Chondrocyte (in vitro differentiated cells): ENCODE measurements around the gene RIC3. TPM values are rescaled to one million over a fixed set of nuclear protein-coding genes. Genes with fewer than 3 reads are reported as not detected.
A peak's percentile ranks its signal among the peaks of the same experiment; 100 is the strongest.

Experiments used
- DNase-seq: peaks from one replicate; pipeline ENCODE4 v3.0.0; 2021; ENCODE audit warnings: mixed read lengths, low spot score
- H3K27ac Mint-ChIP-seq: one replicate; pipeline ENCODE4 v1.8.0; 2021; ENCODE audit warnings: mild to moderate bottlenecking, moderate library complexity, mixed read lengths; ENCODE audit not compliant: unreplicated experiment
- H3K27me3 Mint-ChIP-seq: 2 replicates; pipeline ENCODE4 v1.8.0; 2021; ENCODE audit warnings: low read depth, mixed read lengths
- H3K36me3 Mint-ChIP-seq: 2 replicates; pipeline ENCODE4 v1.8.0; 2021; ENCODE audit warnings: low read depth, mixed read lengths
- H3K4me1 Mint-ChIP-seq: 2 replicates; pipeline ENCODE4 v1.8.0; 2021; ENCODE audit warnings: low read depth, mild to moderate bottlenecking, mixed read lengths
- H3K4me3 Mint-ChIP-seq: one replicate; pipeline ENCODE4 v1.8.0; 2021; ENCODE audit warnings: mild to moderate bottlenecking, moderate library complexity, mixed read lengths; ENCODE audit not compliant: unreplicated experiment
- H3K9me3 Mint-ChIP-seq: 2 replicates; pipeline ENCODE4 v1.8.0; 2021; ENCODE audit warnings: low read depth, mixed read lengths
- total RNA-seq: library from RNA; stranded (reverse); gene quantifications from 3 replicates; pipeline ENCODE4 v1.2.1, GENCODE V29; 2021
- TF ChIP-seq, protein P1 (sequence below): fragments of 200-600 bp; sonication (generic); IDR thresholded peaks from 2 replicates; pipeline ENCODE4 v1.5.0; 2021; ENCODE audit warnings: antibody characterized with exemption, mild to moderate bottlenecking, moderate library complexity

Gene RIC3
- total RNA-seq, 1 donor from 2014 or later = 0.12 TPM

- H3K9me3 Mint-ChIP-seq = no peaks in the 10 kb centered on the region
- no peak overlapping the region for H3K27ac Mint-ChIP-seq
- H3K4me1 Mint-ChIP-seq = peaks cover 6% of the 10 kb centered on the region
- TF ChIP-seq, protein P1, sequence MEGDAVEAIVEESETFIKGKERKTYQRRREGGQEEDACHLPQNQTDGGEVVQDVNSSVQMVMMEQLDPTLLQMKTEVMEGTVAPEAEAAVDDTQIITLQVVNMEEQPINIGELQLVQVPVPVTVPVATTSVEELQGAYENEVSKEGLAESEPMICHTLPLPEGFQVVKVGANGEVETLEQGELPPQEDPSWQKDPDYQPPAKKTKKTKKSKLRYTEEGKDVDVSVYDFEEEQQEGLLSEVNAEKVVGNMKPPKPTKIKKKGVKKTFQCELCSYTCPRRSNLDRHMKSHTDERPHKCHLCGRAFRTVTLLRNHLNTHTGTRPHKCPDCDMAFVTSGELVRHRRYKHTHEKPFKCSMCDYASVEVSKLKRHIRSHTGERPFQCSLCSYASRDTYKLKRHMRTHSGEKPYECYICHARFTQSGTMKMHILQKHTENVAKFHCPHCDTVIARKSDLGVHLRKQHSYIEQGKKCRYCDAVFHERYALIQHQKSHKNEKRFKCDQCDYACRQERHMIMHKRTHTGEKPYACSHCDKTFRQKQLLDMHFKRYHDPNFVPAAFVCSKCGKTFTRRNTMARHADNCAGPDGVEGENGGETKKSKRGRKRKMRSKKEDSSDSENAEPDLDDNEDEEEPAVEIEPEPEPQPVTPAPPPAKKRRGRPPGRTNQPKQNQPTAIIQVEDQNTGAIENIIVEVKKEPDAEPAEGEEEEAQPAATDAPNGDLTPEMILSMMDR = no peak
- no peaks in the 10 kb centered on the region for H3K27me3 Mint-ChIP-seq
- no peak for DNase-seq
- no peak overlapping the region for H3K4me3 Mint-ChIP-seq
- peaks cover 13% of the 10 kb centered on the region for H3K36me3 Mint-ChIP-seq
Measured at GRCh38 chr11:8095806-8096522, 72.9 kb downstream of the RIC3 start.

DNA sequence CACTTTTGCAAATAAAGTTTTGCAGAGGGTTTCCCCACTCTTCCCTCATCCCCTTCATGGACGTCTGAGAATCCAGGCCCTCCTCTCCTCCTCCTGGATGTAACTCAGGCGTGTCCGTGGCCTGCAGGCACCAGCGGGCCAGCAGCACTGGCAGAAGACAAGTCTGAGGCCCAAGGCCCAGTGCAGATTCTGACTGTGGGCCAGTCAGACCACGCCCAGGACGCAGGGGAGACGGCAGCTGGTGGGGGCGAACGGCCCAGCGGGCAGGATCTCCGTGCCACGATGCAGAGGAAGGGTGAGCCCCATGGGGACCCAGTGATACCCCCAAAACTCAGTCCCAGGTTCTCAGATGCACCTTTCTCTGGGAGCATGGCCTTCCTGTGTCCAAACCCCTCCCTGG lies 73.5 kb downstream of the RIC3 start:
- H3K27ac Mint-ChIP-seq = no peak overlapping the region
- TF ChIP-seq, protein P1 = no peak
- peaks cover 6% of the 10 kb centered on the region for H3K4me1 Mint-ChIP-seq
- no peak overlapping the region for H3K4me3 Mint-ChIP-seq
- H3K27me3 Mint-ChIP-seq = no peaks in the 10 kb centered on the region
- no peaks in the 10 kb centered on the region for H3K9me3 Mint-ChIP-seq
- peaks cover 13% of the 10 kb centered on the region for H3K36me3 Mint-ChIP-seq
- no peak for DNase-seq

GRCh38 chr11:8094656-8095055 lies 74.2 kb downstream of the RIC3 start:
- H3K36me3 Mint-ChIP-seq = peaks cover 11% of the 10 kb centered on the region
- H3K27me3 Mint-ChIP-seq = no peaks in the 10 kb centered on the region
- no peak for DNase-seq
- TF ChIP-seq, protein P1 = no peak
- peaks cover 6% of the 10 kb centered on the region for H3K4me1 Mint-ChIP-seq
- H3K4me3 Mint-ChIP-seq = no peak overlapping the region
- H3K27ac Mint-ChIP-seq = no peak overlapping the region
- H3K9me3 Mint-ChIP-seq = no peaks in the 10 kb centered on the region

DNA sequence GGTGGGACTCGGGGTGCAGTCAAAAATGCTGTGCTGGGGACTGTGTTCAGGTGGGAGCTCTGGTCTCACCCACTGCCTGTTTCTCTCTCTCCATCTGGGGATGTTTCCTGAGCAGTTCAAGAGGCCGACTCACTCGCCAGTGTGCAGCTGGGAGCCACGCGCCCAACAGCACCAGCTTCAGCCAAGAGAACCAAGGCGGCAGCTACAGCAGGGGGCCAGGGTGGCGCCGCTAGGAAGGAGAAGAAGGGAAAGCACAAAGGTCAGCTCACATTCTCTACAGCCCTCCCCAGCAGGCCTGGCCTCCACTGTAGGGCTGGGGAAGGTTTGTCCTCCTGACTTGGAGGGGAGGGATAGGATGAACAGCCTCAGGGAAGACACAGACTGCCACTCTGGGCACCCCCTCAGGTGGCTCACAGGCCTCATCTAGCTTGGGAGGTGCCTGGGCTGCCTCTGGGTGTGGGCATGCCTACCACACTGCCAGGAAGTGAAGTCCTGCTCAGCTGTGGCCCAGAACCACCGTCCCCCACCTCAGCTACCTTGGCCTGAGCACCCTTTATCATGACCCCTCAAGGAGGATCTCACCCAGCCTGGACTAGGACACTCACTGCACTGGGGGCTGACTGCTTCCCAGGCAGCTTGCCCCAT lies 74.8 kb downstream of the RIC3 start:
- H3K4me1 Mint-ChIP-seq = peaks cover 6% of the 10 kb centered on the region
- DNase-seq = no peak
- H3K36me3 Mint-ChIP-seq = peaks cover 8% of the 10 kb centered on the region
- H3K27ac Mint-ChIP-seq = no peak overlapping the region
- H3K27me3 Mint-ChIP-seq = no peaks in the 10 kb centered on the region
- H3K9me3 Mint-ChIP-seq = no peaks in the 10 kb centered on the region
- TF ChIP-seq, protein P1 = no peak
- H3K4me3 Mint-ChIP-seq = no peak overlapping the region

DNA sequence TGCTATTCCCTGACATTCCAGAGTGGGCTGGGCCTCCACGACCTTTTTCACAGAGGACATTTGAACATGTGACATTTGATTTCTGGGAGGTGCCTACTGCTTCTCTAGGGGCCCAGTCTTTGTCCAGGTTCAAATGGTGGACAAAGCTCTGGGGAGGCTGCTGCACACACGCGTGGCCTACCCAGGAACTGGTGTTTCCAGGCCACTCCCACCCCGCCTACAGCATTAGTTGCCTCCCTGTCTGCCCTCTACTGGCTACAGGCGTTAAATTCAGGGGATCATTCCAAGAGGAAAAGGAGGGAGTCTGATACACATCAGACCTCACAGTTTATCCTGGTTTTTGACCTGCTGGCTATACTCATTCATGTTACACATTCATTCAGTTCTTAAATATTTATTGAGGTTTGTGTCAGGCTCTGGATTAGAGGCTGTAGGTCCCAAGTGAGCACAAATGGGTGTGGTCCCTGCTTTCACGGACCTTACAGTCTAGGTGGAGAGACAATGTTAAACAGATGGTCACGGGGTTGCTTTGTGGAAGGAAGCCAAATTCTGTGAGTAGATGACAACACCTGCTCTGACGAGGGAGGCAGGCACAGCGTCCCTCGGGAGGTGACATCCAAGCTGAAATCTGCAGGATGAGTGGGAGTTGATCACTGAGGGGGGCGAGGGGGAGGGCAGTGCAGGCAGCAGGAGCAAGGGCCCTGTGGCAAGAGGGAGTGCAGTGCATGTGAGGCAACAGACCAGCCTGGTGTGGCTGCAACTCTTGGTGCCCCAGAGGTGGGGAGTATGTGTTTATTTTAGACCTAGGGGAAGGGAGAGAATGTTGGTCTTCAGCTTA lies 76.0 kb downstream of the RIC3 start:
- no peak for DNase-seq
- H3K36me3 Mint-ChIP-seq = peaks cover 8% of the 10 kb centered on the region
- no peak overlapping the region for H3K27ac Mint-ChIP-seq
- no peaks in the 10 kb centered on the region for H3K9me3 Mint-ChIP-seq
- TF ChIP-seq, protein P1 = peak; percentile 82
- H3K4me3 Mint-ChIP-seq = no peak overlapping the region
- peaks cover 6% of the 10 kb centered on the region for H3K4me1 Mint-ChIP-seq
- H3K27me3 Mint-ChIP-seq = no peaks in the 10 kb centered on the region
